Measurements from ENCODE around the gene DQX1. TPM values are rescaled to one million over a fixed set of nuclear protein-coding genes. Genes with fewer than 3 reads are reported as not detected.

The DQX1 gene
- total and polyA plus RNA-seq, 2 experiments from 2014 or later, result 0.32 to 0.52 TPM

- no peak for DNase-seq (ENCODE audit: low spot score)
- peaks cover 9% of the 10 kb centered on the region for H3K27me3 Mint-ChIP-seq (ENCODE audit: insufficient read depth, low read depth, poor library complexity)
- H3K79me2 ChIP-seq (replicated peaks; ENCODE audit: insufficient read depth), result peaks cover 18% of the 10 kb centered on the region
- peaks cover 7% of the 10 kb centered on the region; the same call in 1 of the 2 replicates for H3K4me1 ChIP-seq (ENCODE audit: insufficient read depth)
- H3K36me3 ChIP-seq (ENCODE audit: insufficient read depth), result peaks cover 2% of the 10 kb centered on the region; the same call in 1 of the 2 replicates
- H3K9me2 ChIP-seq (ENCODE audit: insufficient read depth), result no peaks in the 10 kb centered on the region
- H3K27ac Mint-ChIP-seq, result no peak overlapping the region
- ATAC-seq, result no peak
- H3K4me3 ChIP-seq, result no peak overlapping the region
- no peak overlapping the region for H2AFZ ChIP-seq
- peaks cover 5% of the 10 kb centered on the region; the same call in 1 of the 2 replicates for H4K20me1 ChIP-seq (replicated peaks; ENCODE audit: insufficient read depth)
- peaks cover 14% of the 10 kb centered on the region for H3K4me1 Mint-ChIP-seq
- 0 out of 2 replicates have a peak, but pooled peaks cover 6% of the 10 kb centered on the region for H3F3A ChIP-seq (replicated peaks; ENCODE audit: low read depth)
- H3K9me3 Mint-ChIP-seq, result no peaks in the 10 kb centered on the region; the same call in 2 of the 3 replicates
- no peak for TF ChIP-seq NANOG (IDR thresholded peaks at IDR 0.05; ENCODE audit: borderline replicate concordance)
- TF ChIP-seq STAT1 (IDR thresholded peaks at IDR 0.05; ENCODE audit: unreplicated experiment), result no peak
- no peak for TF ChIP-seq ETS1 (IDR thresholded peaks at IDR 0.05)
- TF ChIP-seq, protein P1, sequence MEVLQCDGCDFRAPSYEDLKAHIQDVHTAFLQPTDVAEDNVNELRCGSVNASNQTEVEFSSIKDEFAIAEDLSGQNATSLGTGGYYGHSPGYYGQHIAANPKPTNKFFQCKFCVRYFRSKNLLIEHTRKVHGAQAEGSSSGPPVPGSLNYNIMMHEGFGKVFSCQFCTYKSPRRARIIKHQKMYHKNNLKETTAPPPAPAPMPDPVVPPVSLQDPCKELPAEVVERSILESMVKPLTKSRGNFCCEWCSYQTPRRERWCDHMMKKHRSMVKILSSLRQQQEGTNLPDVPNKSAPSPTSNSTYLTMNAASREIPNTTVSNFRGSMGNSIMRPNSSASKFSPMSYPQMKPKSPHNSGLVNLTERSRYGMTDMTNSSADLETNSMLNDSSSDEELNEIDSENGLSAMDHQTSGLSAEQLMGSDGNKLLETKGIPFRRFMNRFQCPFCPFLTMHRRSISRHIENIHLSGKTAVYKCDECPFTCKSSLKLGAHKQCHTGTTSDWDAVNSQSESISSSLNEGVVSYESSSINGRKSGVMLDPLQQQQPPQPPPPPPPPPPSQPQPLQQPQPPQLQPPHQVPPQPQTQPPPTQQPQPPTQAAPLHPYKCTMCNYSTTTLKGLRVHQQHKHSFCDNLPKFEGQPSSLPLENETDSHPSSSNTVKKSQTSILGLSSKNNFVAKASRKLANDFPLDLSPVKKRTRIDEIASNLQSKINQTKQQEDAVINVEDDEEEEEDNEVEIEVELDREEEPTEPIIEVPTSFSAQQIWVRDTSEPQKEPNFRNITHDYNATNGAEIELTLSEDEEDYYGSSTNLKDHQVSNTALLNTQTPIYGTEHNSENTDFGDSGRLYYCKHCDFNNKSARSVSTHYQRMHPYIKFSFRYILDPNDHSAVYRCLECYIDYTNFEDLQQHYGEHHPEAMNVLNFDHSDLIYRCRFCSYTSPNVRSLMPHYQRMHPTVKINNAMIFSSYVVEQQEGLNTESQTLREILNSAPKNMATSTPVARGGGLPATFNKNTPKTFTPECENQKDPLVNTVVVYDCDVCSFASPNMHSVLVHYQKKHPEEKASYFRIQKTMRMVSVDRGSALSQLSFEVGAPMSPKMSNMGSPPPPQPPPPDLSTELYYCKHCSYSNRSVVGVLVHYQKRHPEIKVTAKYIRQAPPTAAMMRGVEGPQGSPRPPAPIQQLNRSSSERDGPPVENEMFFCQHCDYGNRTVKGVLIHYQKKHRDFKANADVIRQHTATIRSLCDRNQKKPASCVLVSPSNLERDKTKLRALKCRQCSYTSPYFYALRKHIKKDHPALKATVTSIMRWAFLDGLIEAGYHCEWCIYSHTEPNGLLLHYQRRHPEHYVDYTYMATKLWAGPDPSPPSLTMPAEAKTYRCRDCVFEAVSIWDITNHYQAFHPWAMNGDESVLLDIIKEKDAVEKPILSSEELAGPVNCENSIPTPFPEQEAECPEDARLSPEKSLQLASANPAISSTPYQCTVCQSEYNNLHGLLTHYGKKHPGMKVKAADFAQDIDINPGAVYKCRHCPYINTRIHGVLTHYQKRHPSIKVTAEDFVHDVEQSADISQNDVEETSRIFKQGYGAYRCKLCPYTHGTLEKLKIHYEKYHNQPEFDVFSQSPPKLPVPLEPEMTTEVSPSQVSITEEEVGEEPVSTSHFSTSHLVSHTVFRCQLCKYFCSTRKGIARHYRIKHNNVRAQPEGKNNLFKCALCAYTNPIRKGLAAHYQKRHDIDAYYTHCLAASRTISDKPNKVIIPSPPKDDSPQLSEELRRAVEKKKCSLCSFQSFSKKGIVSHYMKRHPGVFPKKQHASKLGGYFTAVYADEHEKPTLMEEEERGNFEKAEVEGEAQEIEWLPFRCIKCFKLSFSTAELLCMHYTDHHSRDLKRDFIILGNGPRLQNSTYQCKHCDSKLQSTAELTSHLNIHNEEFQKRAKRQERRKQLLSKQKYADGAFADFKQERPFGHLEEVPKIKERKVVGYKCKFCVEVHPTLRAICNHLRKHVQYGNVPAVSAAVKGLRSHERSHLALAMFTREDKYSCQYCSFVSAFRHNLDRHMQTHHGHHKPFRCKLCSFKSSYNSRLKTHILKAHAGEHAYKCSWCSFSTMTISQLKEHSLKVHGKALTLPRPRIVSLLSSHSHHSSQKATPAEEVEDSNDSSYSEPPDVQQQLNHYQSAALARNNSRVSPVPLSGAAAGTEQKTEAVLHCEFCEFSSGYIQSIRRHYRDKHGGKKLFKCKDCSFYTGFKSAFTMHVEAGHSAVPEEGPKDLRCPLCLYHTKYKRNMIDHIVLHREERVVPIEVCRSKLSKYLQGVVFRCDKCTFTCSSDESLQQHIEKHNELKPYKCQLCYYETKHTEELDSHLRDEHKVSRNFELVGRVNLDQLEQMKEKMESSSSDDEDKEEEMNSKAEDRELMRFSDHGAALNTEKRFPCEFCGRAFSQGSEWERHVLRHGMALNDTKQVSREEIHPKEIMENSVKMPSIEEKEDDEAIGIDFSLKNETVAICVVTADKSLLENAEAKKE (CRISPR knock-in tag; IDR thresholded peaks at IDR 0.05), result no peak
- TF ChIP-seq EZH2phosphoT487 (IDR thresholded peaks at IDR 0.05; ENCODE audit: unreplicated experiment), result no peak
- no peak for TF ChIP-seq POLR2AphosphoS5 (IDR thresholded peaks at IDR 0.05; ENCODE audit: low read depth)
- no peak for TF ChIP-seq ZNF114 (CRISPR knock-in tag; IDR thresholded peaks at IDR 0.05)
- TF ChIP-seq, protein P2, sequence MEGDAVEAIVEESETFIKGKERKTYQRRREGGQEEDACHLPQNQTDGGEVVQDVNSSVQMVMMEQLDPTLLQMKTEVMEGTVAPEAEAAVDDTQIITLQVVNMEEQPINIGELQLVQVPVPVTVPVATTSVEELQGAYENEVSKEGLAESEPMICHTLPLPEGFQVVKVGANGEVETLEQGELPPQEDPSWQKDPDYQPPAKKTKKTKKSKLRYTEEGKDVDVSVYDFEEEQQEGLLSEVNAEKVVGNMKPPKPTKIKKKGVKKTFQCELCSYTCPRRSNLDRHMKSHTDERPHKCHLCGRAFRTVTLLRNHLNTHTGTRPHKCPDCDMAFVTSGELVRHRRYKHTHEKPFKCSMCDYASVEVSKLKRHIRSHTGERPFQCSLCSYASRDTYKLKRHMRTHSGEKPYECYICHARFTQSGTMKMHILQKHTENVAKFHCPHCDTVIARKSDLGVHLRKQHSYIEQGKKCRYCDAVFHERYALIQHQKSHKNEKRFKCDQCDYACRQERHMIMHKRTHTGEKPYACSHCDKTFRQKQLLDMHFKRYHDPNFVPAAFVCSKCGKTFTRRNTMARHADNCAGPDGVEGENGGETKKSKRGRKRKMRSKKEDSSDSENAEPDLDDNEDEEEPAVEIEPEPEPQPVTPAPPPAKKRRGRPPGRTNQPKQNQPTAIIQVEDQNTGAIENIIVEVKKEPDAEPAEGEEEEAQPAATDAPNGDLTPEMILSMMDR (conservative IDR thresholded peaks at IDR 0.05; ENCODE audit: low read depth in 2 of 2), result no peak; a peak in 1 of 4 replicates
- no peak for TF ChIP-seq ZNF331 (CRISPR knock-in tag; IDR thresholded peaks at IDR 0.05; ENCODE audit: low read depth)
- TF ChIP-seq JUNB (IDR thresholded peaks at IDR 0.05; ENCODE audit: unreplicated experiment), result no peak
- no peak for TF ChIP-seq CREB1 (CRISPR knock-in tag; IDR thresholded peaks at IDR 0.05; ENCODE audit: low read depth)
- TF ChIP-seq REST (IDR thresholded peaks at IDR 0.05; ENCODE audit: unreplicated experiment), result no peak
- TF ChIP-seq EZH2 (IDR thresholded peaks at IDR 0.05; ENCODE audit: low read depth, unreplicated experiment), result no peak
- peaks cover 42% of the 10 kb centered on the region for H3K36me3 Mint-ChIP-seq (ENCODE audit: low read depth)
- no peak overlapping the region for H3K4me2 ChIP-seq
- no peak overlapping the region; the same call in 2 of the 3 replicates for H3K4me3 Mint-ChIP-seq
- H3K27me3 ChIP-seq (ENCODE audit: insufficient read depth), result no peaks in the 10 kb centered on the region
- no peak overlapping the region for H3K27ac ChIP-seq (ENCODE audit: low read depth)
Measured at GRCh38 chr2:74532222-74532621, 6.2 kb upstream of the DQX1 start.

All from GM23338 (cell line).